Body of pancreas (tissue), 4 donors: ENCODE data around the gene LDB2. TPM values are rescaled to one million over a fixed set of nuclear protein-coding genes. Genes with fewer than 3 reads are reported as not detected.

Experiments
- ATAC-seq: fragments of 150-250 bp; one replicate; pipeline ENCODE4 v1.9.1; 2016
- DNase-seq, 4 donors: peaks; one replicate each; pipeline ENCODE4 v3.0.0-alpha.2; 2019
- H3K27ac ChIP-seq, 4 donors: fragments of 200-600 bp; sonication (generic); 1 replicate in 3 of 4; 2 replicates in 1 of 4; pipeline versions ENCODE4 v1.5.1 to v1.6.1; 2016 to 2019; ENCODE audit warnings: mild to moderate bottlenecking in 1 of 4, mixed read lengths in 1 of 4, moderate library complexity in 1 of 4
- H3K27me3 ChIP-seq, 2 donors: fragments of 200-600 bp; sonication (generic); one replicate each; pipeline ENCODE4 v1.6.0; 2016; ENCODE audit warnings: mild to moderate bottlenecking in 1 of 2
- H3K36me3 ChIP-seq, 2 donors: fragments of 200-600 bp; sonication (generic); replicated peaks in 1 of 2; 2 replicates each; pipeline ENCODE4 v1.5.1; 2016; ENCODE audit warnings: low read depth in 2 of 2; ENCODE audit not compliant: insufficient read depth in 1 of 2
- H3K4me1 ChIP-seq: fragments of 200-600 bp; sonication (generic); one replicate; pipeline ENCODE4 v1.6.0; 2016
- H3K4me3 ChIP-seq, 2 donors: fragments of 200-600 bp; sonication (generic); 1 replicate in 1 of 2; 2 replicates in 1 of 2; pipeline ENCODE4 v1.5.1; 2016 to 2019
- H3K9me3 ChIP-seq, 3 donors: fragments of 200-600 bp; sonication (generic); 1 replicate in 2 of 3; 2 replicates in 1 of 3; pipeline ENCODE4 v1.5.1; 2016
- POLR2A ChIP-seq, 3 donors: fragments of 450-650 bp; IDR thresholded peaks; one replicate each; pipeline ENCODE4 v1.6.1; 2016; ENCODE audit warnings: antibody characterized with exemption in 3 of 3, mild to moderate bottlenecking in 2 of 3
- WGBS, 2 donors: methylation state at CpG; one replicate each; pipeline ENCODE4 v1.1.5; 2017; 5-methylcytosine and 5-hydroxymethylcytosine counted together
- intact Hi-C: fragments of 100-400 bp; cut with DNase I; formaldehyde crosslinking; loops from one replicate; pipeline ENCODE4 v1.15.1; 2023
- total RNA-seq, 2 donors: library from RNA; depleted of rRNA; stranded (reverse); fragments of >200 nt; gene quantifications; one replicate each; pipeline ENCODE4 v1.1.0, GENCODE V29; 2016
- TF ChIP-seq, protein P1 (sequence below), 7 experiments: fragments of 450-650 bp in 4 of 7; fragments of 200-600 bp in 3 of 7; sonication (generic) in 3 of 7; IDR thresholded peaks; one replicate each; pipeline ENCODE4 v1.5.1; 2016 to 2019; ENCODE audit warnings: antibody characterized with exemption in 7 of 7

The LDB2 gene
- total RNA-seq, 2 donors from 2014 or later, result 14.8 to 16.5 TPM

DNA sequence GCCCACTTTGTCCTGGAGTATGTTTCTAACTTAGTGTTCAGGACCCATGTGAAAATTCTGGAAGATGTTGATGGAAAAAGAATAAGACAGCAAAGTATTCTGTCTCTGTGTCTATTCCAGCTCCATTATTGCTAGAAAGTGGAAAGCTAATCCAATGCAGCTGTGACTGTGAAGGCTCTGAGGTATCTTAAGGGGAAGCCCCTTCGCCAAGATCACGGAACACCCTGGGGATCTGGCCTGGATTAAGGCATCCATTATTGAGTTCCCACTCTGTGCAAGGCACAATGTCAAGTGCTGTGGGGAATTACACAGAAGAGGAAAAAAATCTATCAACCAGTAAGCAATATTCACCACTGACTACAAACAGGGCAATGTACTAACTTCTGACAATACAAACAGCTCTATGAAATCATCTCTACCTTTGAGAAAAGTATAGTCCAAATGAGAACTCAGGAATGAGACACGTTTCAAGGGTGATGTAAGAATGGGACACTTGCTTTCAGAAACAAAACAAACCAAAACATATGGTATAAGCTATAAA, 222.1 kb downstream of the LDB2 start:
- Histone ChIP-seq H3K9me3 (no peaks in the 10 kb centered on the region), H3K36me3 (no peaks in the 10 kb centered on the region), H3K27ac (no peak overlapping the region), H3K27me3 (peaks cover 0 to 3% of the 10 kb centered on the region in 2 donors), H3K4me1 (no peaks in the 10 kb centered on the region), H3K4me3 (no peak overlapping the region)
- ATAC-seq, result no peak
- TF ChIP-seq, protein P1, sequence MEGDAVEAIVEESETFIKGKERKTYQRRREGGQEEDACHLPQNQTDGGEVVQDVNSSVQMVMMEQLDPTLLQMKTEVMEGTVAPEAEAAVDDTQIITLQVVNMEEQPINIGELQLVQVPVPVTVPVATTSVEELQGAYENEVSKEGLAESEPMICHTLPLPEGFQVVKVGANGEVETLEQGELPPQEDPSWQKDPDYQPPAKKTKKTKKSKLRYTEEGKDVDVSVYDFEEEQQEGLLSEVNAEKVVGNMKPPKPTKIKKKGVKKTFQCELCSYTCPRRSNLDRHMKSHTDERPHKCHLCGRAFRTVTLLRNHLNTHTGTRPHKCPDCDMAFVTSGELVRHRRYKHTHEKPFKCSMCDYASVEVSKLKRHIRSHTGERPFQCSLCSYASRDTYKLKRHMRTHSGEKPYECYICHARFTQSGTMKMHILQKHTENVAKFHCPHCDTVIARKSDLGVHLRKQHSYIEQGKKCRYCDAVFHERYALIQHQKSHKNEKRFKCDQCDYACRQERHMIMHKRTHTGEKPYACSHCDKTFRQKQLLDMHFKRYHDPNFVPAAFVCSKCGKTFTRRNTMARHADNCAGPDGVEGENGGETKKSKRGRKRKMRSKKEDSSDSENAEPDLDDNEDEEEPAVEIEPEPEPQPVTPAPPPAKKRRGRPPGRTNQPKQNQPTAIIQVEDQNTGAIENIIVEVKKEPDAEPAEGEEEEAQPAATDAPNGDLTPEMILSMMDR (IDR thresholded peaks at IDR 0.05), result no peak
- TF ChIP-seq POLR2A (IDR thresholded peaks at IDR 0.05), result no peak
- no peak for DNase-seq
- WGBS, 2 donors, result 85 to 87% methylated on average over 3 of the region's 3 CpGs
- intact Hi-C loops, result no loop called here

DNA sequence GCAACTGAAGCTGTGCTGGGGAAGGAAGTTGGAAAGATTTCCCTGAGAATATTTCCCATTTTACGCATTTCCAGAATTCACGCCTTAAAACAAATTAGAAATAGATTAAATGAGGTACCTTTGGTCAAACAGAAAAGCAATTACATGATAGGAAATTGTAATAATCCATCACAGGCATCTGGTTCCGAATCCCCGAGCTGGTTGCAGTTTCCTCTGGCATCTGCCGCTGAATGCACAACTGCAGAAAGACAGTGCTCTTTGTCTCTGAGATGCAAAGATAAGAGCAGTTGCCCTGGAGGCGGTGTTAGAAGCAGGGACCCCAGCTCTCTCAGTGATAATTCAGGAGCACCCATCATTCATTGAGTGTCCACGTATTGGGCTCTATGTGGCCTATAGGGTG, 224.4 kb downstream of the LDB2 start:
- TF ChIP-seq, protein P1 (IDR thresholded peaks at IDR 0.05), result no peak
- TF ChIP-seq POLR2A (IDR thresholded peaks at IDR 0.05), result no peak
- Histone ChIP-seq H3K4me1 (no peaks in the 10 kb centered on the region), H3K27me3 (peaks cover 0 to 3% of the 10 kb centered on the region in 2 donors), H3K27ac (no peak overlapping the region), H3K9me3 (no peaks in the 10 kb centered on the region), H3K36me3 (no peaks in the 10 kb centered on the region), H3K4me3 (no peak overlapping the region)
- ATAC-seq (no peak), DNase-seq (no peak)
- WGBS, 2 donors, result 65 to 79% methylated on average over 7 of the region's 7 CpGs
- intact Hi-C loops, result no loop called here

DNA sequence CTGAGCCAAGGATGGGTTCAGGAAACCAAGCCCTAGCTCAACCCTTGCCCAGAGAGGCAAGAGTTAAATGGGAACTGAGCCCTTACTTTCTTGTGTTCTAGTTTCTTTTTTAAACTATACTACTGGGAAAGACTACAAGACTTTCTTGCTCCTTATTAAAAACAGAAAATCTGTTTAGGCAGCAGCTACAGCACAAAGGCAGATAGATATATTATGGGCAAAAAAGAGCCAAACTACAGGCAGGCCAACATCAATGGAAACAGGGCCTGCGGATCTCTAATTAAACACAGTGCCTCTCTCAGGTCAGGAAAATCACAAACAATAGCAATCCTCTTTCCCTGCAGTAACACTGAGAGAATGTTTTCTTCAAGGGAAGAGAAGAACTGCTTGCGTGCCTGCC, 226.0 kb downstream of the LDB2 start:
- WGBS, 2 donors, result 77 to 82% methylated on average over 2 of the region's 2 CpGs
- ATAC-seq, result no peak
- H3K36me3 ChIP-seq, result no peaks in the 10 kb centered on the region
- DNase-seq, result no peak
- intact Hi-C loops, result no loop called here
- H3K4me3 ChIP-seq, result no peak overlapping the region
- H3K27me3 ChIP-seq, result peaks cover 0 to 3% of the 10 kb centered on the region in 2 donors
- no peaks in the 10 kb centered on the region for H3K4me1 ChIP-seq
- no peak for TF ChIP-seq POLR2A (IDR thresholded peaks at IDR 0.05)
- TF ChIP-seq, protein P1 (IDR thresholded peaks at IDR 0.05), result no peak
- H3K27ac ChIP-seq, result no peak overlapping the region
- no peaks in the 10 kb centered on the region for H3K9me3 ChIP-seq

DNA sequence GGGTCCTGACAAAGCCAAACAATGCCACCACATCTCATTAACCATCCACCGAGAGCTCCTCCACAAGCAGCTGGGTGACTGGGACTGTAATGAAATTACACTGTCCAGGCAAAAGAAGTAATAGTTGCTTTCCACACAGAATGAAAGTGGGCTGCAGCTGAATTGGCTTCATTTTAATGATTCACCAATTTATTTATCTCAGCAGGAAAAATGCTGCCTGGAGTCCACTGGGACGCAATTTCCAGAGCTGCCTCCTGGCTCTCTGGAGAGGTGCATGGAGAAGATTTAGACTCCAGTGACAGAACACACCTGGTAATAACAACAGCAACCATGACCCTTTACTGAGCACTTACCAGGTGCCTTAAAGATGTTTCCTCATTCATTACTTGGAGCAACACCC, 226.7 kb downstream of the LDB2 start:
- intact Hi-C loops, result no loop called here

More for the DNA sequence above, 226.7 kb downstream of the LDB2 start:
- WGBS, 2 donors, result 75 to 92% methylated on average over 2 of the region's 2 CpGs
- Histone ChIP-seq H3K4me1 (no peaks in the 10 kb centered on the region), H3K9me3 (no peaks in the 10 kb centered on the region), H3K27ac (no peak overlapping the region), H3K36me3 (no peaks in the 10 kb centered on the region), H3K27me3 (peaks cover 0 to 3% of the 10 kb centered on the region in 2 donors), H3K4me3 (no peak overlapping the region)
- DNase-seq (no peak), ATAC-seq (no peak)
- TF ChIP-seq, protein P1 (IDR thresholded peaks at IDR 0.05), result no peak
- no peak for TF ChIP-seq POLR2A (IDR thresholded peaks at IDR 0.05)
